Caco-2 (cell line): ENCODE measurements around the gene KCNN3. TPM values are rescaled to one million over a fixed set of nuclear protein-coding genes. Genes with fewer than 3 reads are reported as not detected.

Source experiments
- BruUV-seq: library from RNA; stranded (reverse); fragments of 400-500 nt; replicated peaks from 2 replicates; lab custom pipeline; 2021; lab: Mats Ljungman, UMichigan
- CTCF ChIA-PET: fragments of 300-600 bp; sonication (Branson Sonifier 250); formaldehyde crosslinking; loops from one replicate; lab custom pipeline; 2022; ENCODE audit warnings: antibody characterized with exemption; lab: Charles Lee
- POLR2A ChIA-PET: fragments of 300-600 bp; sonication (Branson Sonifier 250); formaldehyde crosslinking; loops from one replicate; lab custom pipeline; 2022; ENCODE audit warnings: antibody characterized with exemption; lab: Charles Lee
- DNase-seq, 2 experiments: peaks; one replicate each; pipeline versions ENCODE4 v3.0.0 to v3.0.0-alpha.2; 2020 to 2022
- H3K27me3 ChIP-seq: replicated peaks from 2 replicates; pipeline ENCODE4 v1.6.0; 2011; ENCODE audit warnings: low read length; ENCODE audit not compliant: control insufficient read depth, insufficient read depth
- H3K36me3 ChIP-seq: 2 replicates; pipeline ENCODE4 v1.5.1; 2011; ENCODE audit warnings: low read length; ENCODE audit not compliant: control insufficient read depth, insufficient read depth
- H3K4me1 ChIP-seq: fragments of 250-450 bp; sonication (Bioruptor Pico); 2 replicates; pipeline ENCODE4 v1.5.1; 2020; ENCODE audit warnings: mild to moderate bottlenecking
- H3K4me3 ChIP-seq: 2 replicates; pipeline ENCODE4 v1.5.1; 2011; ENCODE audit warnings: low read depth, mild to moderate bottlenecking, control low read depth, low read length
- H3K9me3 ChIP-seq: fragments of 250-450 bp; sonication (Bioruptor Pico); 2 replicates; pipeline ENCODE4 v1.5.1; 2020; ENCODE audit warnings: mild to moderate bottlenecking, moderate library complexity
- H3K27ac Mint-ChIP-seq: one replicate; pipeline ENCODE4 v1.8.0; 2022; ENCODE audit warnings: mixed read lengths; ENCODE audit not compliant: unreplicated experiment
- H3K27me3 Mint-ChIP-seq: one replicate; pipeline ENCODE4 v1.8.0; 2022; ENCODE audit warnings: mixed read lengths; ENCODE audit not compliant: insufficient read depth, unreplicated experiment
- H3K36me3 Mint-ChIP-seq: one replicate; pipeline ENCODE4 v1.8.0; 2022; ENCODE audit warnings: mild to moderate bottlenecking, mixed read lengths; ENCODE audit not compliant: insufficient read depth, unreplicated experiment
- H3K4me1 Mint-ChIP-seq: one replicate; pipeline ENCODE4 v1.8.0; 2022; ENCODE audit warnings: low read depth, mixed read lengths; ENCODE audit not compliant: unreplicated experiment
- H3K4me3 Mint-ChIP-seq: one replicate; pipeline ENCODE4 v1.8.0; 2022; ENCODE audit warnings: mild to moderate bottlenecking, moderate library complexity, mixed read lengths; ENCODE audit not compliant: unreplicated experiment
- H3K9me3 Mint-ChIP-seq: one replicate; pipeline ENCODE4 v1.8.0; 2022; ENCODE audit warnings: mixed read lengths; ENCODE audit not compliant: unreplicated experiment
- intact Hi-C: fragments of 100-400 bp; cut with micrococcal nuclease; formaldehyde crosslinking; loops from one replicate; pipeline ENCODE4 v1.10.0; 2022; ENCODE audit not compliant: unreplicated experiment
- total RNA-seq: library from RNA; stranded (reverse); gene quantifications from 2 replicates; pipeline ENCODE4 v1.2.3, GENCODE V29; 2022
- TF ChIP-seq, protein P1 (sequence below), 2 experiments: fragments of 200-600 bp in 1 of 2; IDR thresholded peaks; 1 replicate in 1 of 2; 2 replicates in 1 of 2; pipeline versions ENCODE4 v1.5.1 to v1.8.0; 2011 to 2022; ENCODE audit warnings: antibody characterized with exemption in 1 of 2, control low read depth in 1 of 2, inconsistent platforms in 1 of 2, low read depth in 1 of 2, low read length in 1 of 2, mild to moderate bottlenecking in 1 of 2, moderate library complexity in 1 of 2; ENCODE audit not compliant: insufficient read depth in 1 of 2, severe bottlenecking in 1 of 2, unreplicated experiment in 1 of 2

KCNN3 gene
- total RNA-seq, 1 experiment from 2014 or later: 0.05 TPM

DNA sequence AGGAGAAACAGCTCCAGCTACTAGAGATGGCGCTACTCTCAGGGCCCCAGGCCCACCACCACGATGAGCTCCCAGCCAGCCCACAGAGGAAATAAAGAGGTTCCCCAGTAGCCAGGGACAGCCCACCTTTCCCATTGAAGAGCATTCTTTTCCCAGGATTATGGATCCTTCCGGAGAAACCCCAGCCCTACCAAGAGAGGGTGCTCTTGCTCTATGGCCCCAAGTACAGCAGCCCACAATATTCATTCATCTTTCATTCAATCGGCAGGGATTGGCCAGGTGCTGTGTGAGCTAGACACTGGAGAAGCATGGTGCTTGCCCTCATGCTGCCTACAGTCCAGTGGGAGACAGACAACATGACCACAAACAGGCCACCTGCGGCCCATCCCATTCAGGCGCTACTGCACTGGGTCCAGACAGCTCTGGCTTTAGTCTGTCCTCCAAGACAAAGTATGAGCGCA is 36.6 kb upstream of the KCNN3 start:
- Histone ChIP-seq H3K4me3 (no peak overlapping the region), H3K27me3 (no peaks in the 10 kb centered on the region), H3K4me1 (no peaks in the 10 kb centered on the region), H3K36me3 (no peaks in the 10 kb centered on the region), H3K9me3 (no peaks in the 10 kb centered on the region)
- Mint-ChIP-seq H3K27ac (no peak overlapping the region), H3K4me1 (no peaks in the 10 kb centered on the region), H3K27me3 (peaks cover 2% of the 10 kb centered on the region), H3K9me3 (peaks cover 24% of the 10 kb centered on the region), H3K36me3 (no peaks in the 10 kb centered on the region), H3K4me3 (no peak overlapping the region)
- ChIA-PET POLR2A (interaction anchor here (0.5 kb wide), 1 partner anchor 153 kb away, joined by 3 read pairs; no protein-coding TSS in a partner anchor), CTCF (no interaction called here)
- BruUV-seq: no TSS peak
- intact Hi-C loops: loop anchor here (2.0 kb wide), 1 partner anchor 38 kb away; no protein-coding TSS in a partner anchor
- DNase-seq: peak in 1 of 2 experiments; percentile 22
- TF ChIP-seq, protein P1, sequence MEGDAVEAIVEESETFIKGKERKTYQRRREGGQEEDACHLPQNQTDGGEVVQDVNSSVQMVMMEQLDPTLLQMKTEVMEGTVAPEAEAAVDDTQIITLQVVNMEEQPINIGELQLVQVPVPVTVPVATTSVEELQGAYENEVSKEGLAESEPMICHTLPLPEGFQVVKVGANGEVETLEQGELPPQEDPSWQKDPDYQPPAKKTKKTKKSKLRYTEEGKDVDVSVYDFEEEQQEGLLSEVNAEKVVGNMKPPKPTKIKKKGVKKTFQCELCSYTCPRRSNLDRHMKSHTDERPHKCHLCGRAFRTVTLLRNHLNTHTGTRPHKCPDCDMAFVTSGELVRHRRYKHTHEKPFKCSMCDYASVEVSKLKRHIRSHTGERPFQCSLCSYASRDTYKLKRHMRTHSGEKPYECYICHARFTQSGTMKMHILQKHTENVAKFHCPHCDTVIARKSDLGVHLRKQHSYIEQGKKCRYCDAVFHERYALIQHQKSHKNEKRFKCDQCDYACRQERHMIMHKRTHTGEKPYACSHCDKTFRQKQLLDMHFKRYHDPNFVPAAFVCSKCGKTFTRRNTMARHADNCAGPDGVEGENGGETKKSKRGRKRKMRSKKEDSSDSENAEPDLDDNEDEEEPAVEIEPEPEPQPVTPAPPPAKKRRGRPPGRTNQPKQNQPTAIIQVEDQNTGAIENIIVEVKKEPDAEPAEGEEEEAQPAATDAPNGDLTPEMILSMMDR (IDR thresholded peaks at IDR 0.05; ENCODE audit: insufficient read depth in 1 of 2, low read depth in 1 of 2, low read length in 1 of 2, severe bottlenecking in 1 of 2, unreplicated experiment in 1 of 2): peak in 1 of 2 experiments; percentile 55

DNA sequence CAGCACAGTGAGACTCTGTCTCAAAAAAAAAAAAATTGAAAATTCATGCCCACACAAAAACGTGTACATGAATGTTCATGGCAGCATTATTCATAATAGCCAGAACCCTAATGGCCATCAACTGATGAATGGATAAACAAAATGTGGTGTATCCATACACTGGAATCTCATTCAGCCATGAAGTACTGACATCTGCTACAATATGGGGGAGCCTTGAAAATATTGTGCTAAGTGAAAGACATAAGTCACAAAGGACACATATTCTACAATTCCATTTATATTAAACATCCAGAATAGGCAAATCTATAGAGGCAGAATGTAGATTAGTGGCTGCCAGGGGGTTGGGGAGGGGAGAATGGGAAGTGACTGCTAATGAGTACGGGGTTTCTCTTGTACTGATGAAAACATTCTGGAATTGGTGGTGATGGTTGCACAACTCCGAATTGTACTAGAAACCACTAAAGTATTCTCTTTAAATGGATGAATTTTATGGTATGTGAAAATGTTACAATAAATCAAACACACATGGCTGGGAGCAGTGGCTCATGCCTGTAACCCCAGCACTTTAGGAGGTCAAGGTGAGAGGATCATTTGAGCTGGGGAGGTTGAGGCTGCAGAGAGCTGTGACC is 33.0 kb upstream of the KCNN3 start:
- Histone ChIP-seq H3K4me1 (no peaks in the 10 kb centered on the region), H3K9me3 (no peaks in the 10 kb centered on the region), H3K36me3 (no peaks in the 10 kb centered on the region), H3K4me3 (no peak overlapping the region), H3K27me3 (no peaks in the 10 kb centered on the region)
- no peak overlapping the region for H3K4me3 Mint-ChIP-seq
- DNase-seq: no peak
- no TSS peak for BruUV-seq
- no peaks in the 10 kb centered on the region for H3K4me1 Mint-ChIP-seq
- peaks cover 7% of the 10 kb centered on the region for H3K9me3 Mint-ChIP-seq
- H3K27ac Mint-ChIP-seq: no peak overlapping the region
- no peaks in the 10 kb centered on the region for H3K36me3 Mint-ChIP-seq
- ChIA-PET CTCF (interaction anchor here (0.6 kb wide), 1 partner anchor 71 kb away, joined by 3 read pairs; no protein-coding TSS in a partner anchor), POLR2A (no interaction called here)
- TF ChIP-seq, protein P1 (IDR thresholded peaks at IDR 0.05; ENCODE audit: insufficient read depth in 1 of 2, low read depth in 1 of 2, low read length in 1 of 2, severe bottlenecking in 1 of 2, unreplicated experiment in 1 of 2): no peak
- H3K27me3 Mint-ChIP-seq: peaks cover 9% of the 10 kb centered on the region
- intact Hi-C loops: no loop called here

DNA sequence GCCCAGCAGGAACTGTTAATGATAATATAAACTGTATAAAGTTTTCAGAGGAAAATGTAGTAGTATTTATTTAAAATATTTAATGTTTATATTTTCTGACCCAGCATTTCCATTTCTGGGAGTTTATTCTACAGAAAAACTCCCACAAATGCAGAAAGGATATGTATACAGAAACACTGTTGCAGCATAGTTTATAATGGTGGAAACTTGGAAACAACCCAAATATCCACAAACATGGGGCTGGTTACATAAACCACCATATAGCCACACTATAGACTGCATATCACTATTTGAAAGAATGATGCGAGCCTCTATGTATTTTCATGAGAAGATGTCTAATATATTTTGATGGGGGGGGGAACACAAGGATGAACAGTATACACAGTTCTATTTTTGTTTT is 31.5 kb upstream of the KCNN3 start:
- no peak overlapping the region for H3K4me3 ChIP-seq
- no peaks in the 10 kb centered on the region for H3K9me3 ChIP-seq
- ChIA-PET POLR2A (no interaction called here), CTCF (no interaction called here)
- no peaks in the 10 kb centered on the region for H3K27me3 ChIP-seq
- TF ChIP-seq, protein P1 (IDR thresholded peaks at IDR 0.05; ENCODE audit: insufficient read depth in 1 of 2, low read depth in 1 of 2, low read length in 1 of 2, severe bottlenecking in 1 of 2, unreplicated experiment in 1 of 2): no peak
- Mint-ChIP-seq H3K36me3 (no peaks in the 10 kb centered on the region), H3K9me3 (no peaks in the 10 kb centered on the region), H3K4me1 (no peaks in the 10 kb centered on the region), H3K4me3 (no peak overlapping the region), H3K27ac (no peak overlapping the region), H3K27me3 (peaks cover 12% of the 10 kb centered on the region)
- intact Hi-C loops: no loop called here
- H3K4me1 ChIP-seq: no peaks in the 10 kb centered on the region
- no TSS peak for BruUV-seq
- DNase-seq: no peak
- H3K36me3 ChIP-seq: no peaks in the 10 kb centered on the region
